Measurements from ENCODE around the gene RPL22L1.

DNA sequence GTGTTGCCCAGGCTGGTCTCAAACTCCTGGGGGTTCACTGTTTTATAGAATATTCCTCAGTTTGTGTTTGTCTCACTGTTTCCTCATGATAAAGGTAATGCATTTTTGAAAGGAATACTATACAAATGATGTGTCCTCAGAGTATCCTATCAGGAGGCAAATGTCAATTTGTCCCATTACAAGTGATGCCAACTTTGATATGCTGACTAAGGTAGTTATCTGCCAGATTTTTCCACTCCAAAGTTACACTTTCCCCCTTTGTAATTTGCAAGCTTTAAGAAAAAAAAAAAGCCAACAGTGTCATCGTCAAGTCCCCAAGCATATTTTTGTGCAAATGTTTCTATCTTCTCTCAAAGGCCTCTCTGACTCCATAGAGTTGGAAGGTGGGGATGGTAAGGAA, 29.5 kb upstream of the RPL22L1 start:
- TF ChIP-seq, protein P1, sequence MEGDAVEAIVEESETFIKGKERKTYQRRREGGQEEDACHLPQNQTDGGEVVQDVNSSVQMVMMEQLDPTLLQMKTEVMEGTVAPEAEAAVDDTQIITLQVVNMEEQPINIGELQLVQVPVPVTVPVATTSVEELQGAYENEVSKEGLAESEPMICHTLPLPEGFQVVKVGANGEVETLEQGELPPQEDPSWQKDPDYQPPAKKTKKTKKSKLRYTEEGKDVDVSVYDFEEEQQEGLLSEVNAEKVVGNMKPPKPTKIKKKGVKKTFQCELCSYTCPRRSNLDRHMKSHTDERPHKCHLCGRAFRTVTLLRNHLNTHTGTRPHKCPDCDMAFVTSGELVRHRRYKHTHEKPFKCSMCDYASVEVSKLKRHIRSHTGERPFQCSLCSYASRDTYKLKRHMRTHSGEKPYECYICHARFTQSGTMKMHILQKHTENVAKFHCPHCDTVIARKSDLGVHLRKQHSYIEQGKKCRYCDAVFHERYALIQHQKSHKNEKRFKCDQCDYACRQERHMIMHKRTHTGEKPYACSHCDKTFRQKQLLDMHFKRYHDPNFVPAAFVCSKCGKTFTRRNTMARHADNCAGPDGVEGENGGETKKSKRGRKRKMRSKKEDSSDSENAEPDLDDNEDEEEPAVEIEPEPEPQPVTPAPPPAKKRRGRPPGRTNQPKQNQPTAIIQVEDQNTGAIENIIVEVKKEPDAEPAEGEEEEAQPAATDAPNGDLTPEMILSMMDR (IDR thresholded peaks at IDR 0.05; ENCODE audit: borderline replicate concordance, extremely low read depth, low read length, poor library complexity, severe bottlenecking): no peak
- no peak for TF ChIP-seq EZH2 (IDR thresholded peaks at IDR 0.05; ENCODE audit: borderline replicate concordance, low read depth, low read length, severe bottlenecking)

Data from DND-41 (cell line).